AG04449 (cell line): ENCODE data around the gene IRS4.

Source experiments
- CTCF ChIA-PET: fragments of 350-600 bp; formaldehyde crosslinking; extraction: SDS; loops from one replicate; lab custom pipeline; 2021; ENCODE audit warnings: antibody characterized with exemption; lab: Yijun Ruan, JAX
- POLR2A ChIA-PET: fragments of 400-600, 350-600 bp; formaldehyde crosslinking; extraction: SDS; loops from one replicate; lab custom pipeline; 2020; ENCODE audit warnings: antibody characterized with exemption, inconsistent platforms; lab: Yijun Ruan, JAX
- DNase-seq: peaks from one replicate; pipeline ENCODE4 v3.0.0-alpha.2; 2010; ENCODE audit warnings: low read depth, low spot score
- H3K4me3 ChIP-seq: 2 replicates; pipeline ENCODE4 v1.5.1; 2011; ENCODE audit warnings: low read depth, mild to moderate bottlenecking, control low read depth, low read length
- CTCF ChIP-seq: IDR thresholded peaks from one replicate; pipeline ENCODE4 v1.5.1; 2011; ENCODE audit warnings: mild to moderate bottlenecking, moderate library complexity, low read length, control low read depth, inconsistent platforms; ENCODE audit not compliant: insufficient read depth; ENCODE audit errors: missing control alignments

The IRS4 gene

GRCh38 chrX:108696690-108697089 is 39.7 kb downstream of the IRS4 start:
- TF ChIP-seq CTCF = no peak
- CTCF ChIA-PET = interaction anchor here (0.7 to 4.2 kb wide), 2 partner anchors 216 to 688 kb away, joined by 3 to 88 read pairs; no protein-coding TSS in a partner anchor
- no peak overlapping the region for H3K4me3 ChIP-seq
- POLR2A ChIA-PET = no interaction called here
- no peak for DNase-seq
